DND-41 (cell line): ENCODE measurements around the gene PHACTR3.

Experiments
- ATAC-seq: fragments of 200-7000 bp; cut with Tn5 transposase; 3 replicates; pipeline ENCODE4 v1.9.1; 2021; ENCODE audit warnings: low read depth; ENCODE audit not compliant: insufficient read depth
- DNase-seq: peaks from one replicate; pipeline ENCODE4 v3.0.0-alpha.2; 2020
- H2AFZ ChIP-seq: 2 replicates; pipeline ENCODE4 v1.6.0; 2012; ENCODE audit warnings: low read depth, low read length
- H3K27ac ChIP-seq: 2 replicates; pipeline ENCODE4 v1.5.1; 2012; ENCODE audit warnings: low read length, inconsistent platforms
- H3K27me3 ChIP-seq: fragments of 200-600 bp; sonication (generic); 2 replicates; pipeline ENCODE4 v1.6.0; 2012; ENCODE audit warnings: low read length, mild to moderate bottlenecking, inconsistent platforms; ENCODE audit not compliant: insufficient read depth, poor library complexity
- H3K36me3 ChIP-seq: 2 replicates; pipeline ENCODE4 v1.5.1; 2012; ENCODE audit warnings: low read length, inconsistent platforms; ENCODE audit not compliant: insufficient read depth
- H3K4me1 ChIP-seq: 2 replicates; pipeline ENCODE4 v1.5.1; 2012; ENCODE audit warnings: mild to moderate bottlenecking, low read length; ENCODE audit not compliant: insufficient read depth
- H3K4me2 ChIP-seq: 2 replicates; pipeline ENCODE4 v1.6.0; 2012; ENCODE audit warnings: mild to moderate bottlenecking, moderate library complexity, low read length, inconsistent platforms; ENCODE audit not compliant: insufficient read depth
- H3K4me3 ChIP-seq, 2 experiments: fragments of 200-600 bp in 1 of 2; shearing (Covaris generic) in 1 of 2; 2 replicates each; pipeline ENCODE4 v1.5.1; 2012 to 2016; ENCODE audit warnings: inconsistent platforms in 2 of 2, low read length in 2 of 2, mild to moderate bottlenecking in 2 of 2, low read depth in 1 of 2, moderate library complexity in 1 of 2
- H3K79me2 ChIP-seq: 2 replicates; pipeline ENCODE4 v1.6.0; 2012; ENCODE audit warnings: low read length, inconsistent platforms; ENCODE audit not compliant: insufficient read depth
- H3K9ac ChIP-seq: 2 replicates; pipeline ENCODE4 v1.6.0; 2012; ENCODE audit warnings: low read depth, mild to moderate bottlenecking, inconsistent platforms, low read length, moderate library complexity
- H3K9me3 ChIP-seq: 2 replicates; pipeline ENCODE4 v1.5.1; 2012; ENCODE audit warnings: low read length, moderate library complexity, mild to moderate bottlenecking, inconsistent platforms; ENCODE audit not compliant: insufficient read depth, severe bottlenecking
- H4K20me1 ChIP-seq: 2 replicates; pipeline ENCODE4 v1.6.0; 2012; ENCODE audit warnings: low read length; ENCODE audit not compliant: insufficient read depth
- CTCF ChIP-seq: IDR thresholded peaks from 2 replicates; pipeline ENCODE4 v1.5.1; 2012; ENCODE audit warnings: borderline replicate concordance, low read length, moderate library complexity, mild to moderate bottlenecking; ENCODE audit not compliant: poor library complexity, severe bottlenecking; ENCODE audit errors: extremely low read depth
- EZH2 ChIP-seq: IDR thresholded peaks from 3 replicates; pipeline ENCODE4 v1.6.1; 2012; ENCODE audit warnings: borderline replicate concordance, low read depth, mild to moderate bottlenecking, moderate library complexity, low read length, inconsistent platforms; ENCODE audit not compliant: severe bottlenecking

The PHACTR3 gene

GRCh38 chr20:59802471-59803221, 198.3 kb downstream of the PHACTR3 start:
- H3K4me2 ChIP-seq: no peak overlapping the region
- no peaks in the 10 kb centered on the region for H3K27me3 ChIP-seq
- ATAC-seq: no peak
- TF ChIP-seq EZH2: no peak
- no peak for TF ChIP-seq CTCF
- no peaks in the 10 kb centered on the region for H3K4me1 ChIP-seq
- no peak overlapping the region for H3K4me3 ChIP-seq
- no peak overlapping the region for H3K27ac ChIP-seq
- no peak overlapping the region for H2AFZ ChIP-seq
- no peak for DNase-seq
- H3K79me2 ChIP-seq: no peaks in the 10 kb centered on the region
- no peak overlapping the region for H3K9ac ChIP-seq
- H3K36me3 ChIP-seq: no peaks in the 10 kb centered on the region
- H3K9me3 ChIP-seq: peaks cover 4% of the 10 kb centered on the region
- no peaks in the 10 kb centered on the region for H4K20me1 ChIP-seq

- H4K20me1 ChIP-seq: 0 out of 2 replicates have a peak, but pooled peaks cover 4% of the 10 kb centered on the region
- no peaks in the 10 kb centered on the region for H3K79me2 ChIP-seq
- DNase-seq: no peak
- no peak overlapping the region for H3K9ac ChIP-seq
- no peak for TF ChIP-seq CTCF
- peaks cover 4% of the 10 kb centered on the region for H3K9me3 ChIP-seq
- no peak overlapping the region for H2AFZ ChIP-seq
- H3K4me3 ChIP-seq: no peak overlapping the region
- H3K4me1 ChIP-seq: no peaks in the 10 kb centered on the region
- H3K27me3 ChIP-seq: no peaks in the 10 kb centered on the region
- H3K27ac ChIP-seq: no peak overlapping the region
- H3K36me3 ChIP-seq: no peaks in the 10 kb centered on the region
- ATAC-seq: no peak
- no peak overlapping the region for H3K4me2 ChIP-seq
Measured at GRCh38 chr20:59804347-59804746, 200.0 kb downstream of the PHACTR3 start.

- Histone ChIP-seq H3K4me3 (no peak overlapping the region), H4K20me1 (0 out of 2 replicates have a peak, but pooled peaks cover 4% of the 10 kb centered on the region), H3K36me3 (no peaks in the 10 kb centered on the region), H3K27ac (no peak overlapping the region), H3K4me1 (no peaks in the 10 kb centered on the region), H3K79me2 (no peaks in the 10 kb centered on the region), H2AFZ (no peak overlapping the region), H3K9ac (no peak overlapping the region), H3K4me2 (no peak overlapping the region), H3K27me3 (no peaks in the 10 kb centered on the region), H3K9me3 (peaks cover 4% of the 10 kb centered on the region)
- no peak for DNase-seq
- no peak for ATAC-seq
- TF ChIP-seq CTCF (no peak), EZH2 (no peak)
Measured at GRCh38 chr20:59804871-59805665, 200.7 kb downstream of the PHACTR3 start.
